GM21529 (cell line): ENCODE results near the gene SNED1.

Source experiments
- ATAC-seq: cut with Tn5 transposase; IDR thresholded peaks from one replicate; pipeline ENCODE4 v1.9.1; 2021; ENCODE audit not compliant: unreplicated experiment

SNED1 gene

DNA sequence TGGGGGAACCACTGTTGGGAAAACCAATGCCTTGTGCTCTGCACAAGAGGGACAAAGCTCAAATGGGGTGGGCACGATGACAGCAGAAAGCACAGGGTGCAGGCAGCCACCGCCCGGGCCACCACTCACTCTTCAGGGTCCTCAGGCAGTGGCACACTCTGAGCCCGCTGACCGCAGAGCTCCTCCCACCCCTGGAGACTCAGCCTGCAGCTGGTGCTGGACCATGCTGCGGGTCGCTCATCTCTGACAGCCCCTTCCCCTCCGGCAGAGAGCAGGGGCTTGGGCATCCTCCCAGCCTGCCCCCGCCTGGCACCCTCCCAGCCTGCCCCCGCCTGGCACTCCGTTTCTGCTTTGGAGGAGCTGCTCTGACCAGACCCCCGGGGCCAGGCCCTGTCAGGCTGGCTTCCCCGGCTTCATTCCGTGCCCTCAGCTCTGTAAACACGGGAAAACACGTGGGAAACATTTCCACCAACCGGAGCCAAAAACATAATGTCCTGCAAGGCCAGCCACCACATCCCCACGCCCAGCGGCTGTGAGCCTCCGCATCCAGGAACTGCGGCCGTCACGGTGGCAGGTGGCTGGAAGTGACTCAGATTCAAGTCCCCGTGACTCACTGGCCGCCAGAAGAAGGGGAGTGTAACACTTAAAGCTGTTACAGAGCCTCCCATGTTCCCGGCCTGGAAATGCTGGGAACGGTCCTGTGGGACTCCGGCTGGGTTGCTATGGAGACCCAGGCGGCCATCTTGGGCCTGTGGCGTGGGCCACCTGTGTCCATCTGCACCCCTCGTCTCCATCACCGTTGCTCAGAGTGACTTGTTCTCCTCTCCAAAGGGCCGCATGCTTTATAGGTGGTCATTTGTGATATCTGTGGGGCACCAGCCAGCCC lies 6.8 kb upstream of the SNED1 start:
- ATAC-seq, result no peak

GRCh38 chr2:240992572-240993291 lies 5.7 kb upstream of the SNED1 start:
- no peak for ATAC-seq

DNA sequence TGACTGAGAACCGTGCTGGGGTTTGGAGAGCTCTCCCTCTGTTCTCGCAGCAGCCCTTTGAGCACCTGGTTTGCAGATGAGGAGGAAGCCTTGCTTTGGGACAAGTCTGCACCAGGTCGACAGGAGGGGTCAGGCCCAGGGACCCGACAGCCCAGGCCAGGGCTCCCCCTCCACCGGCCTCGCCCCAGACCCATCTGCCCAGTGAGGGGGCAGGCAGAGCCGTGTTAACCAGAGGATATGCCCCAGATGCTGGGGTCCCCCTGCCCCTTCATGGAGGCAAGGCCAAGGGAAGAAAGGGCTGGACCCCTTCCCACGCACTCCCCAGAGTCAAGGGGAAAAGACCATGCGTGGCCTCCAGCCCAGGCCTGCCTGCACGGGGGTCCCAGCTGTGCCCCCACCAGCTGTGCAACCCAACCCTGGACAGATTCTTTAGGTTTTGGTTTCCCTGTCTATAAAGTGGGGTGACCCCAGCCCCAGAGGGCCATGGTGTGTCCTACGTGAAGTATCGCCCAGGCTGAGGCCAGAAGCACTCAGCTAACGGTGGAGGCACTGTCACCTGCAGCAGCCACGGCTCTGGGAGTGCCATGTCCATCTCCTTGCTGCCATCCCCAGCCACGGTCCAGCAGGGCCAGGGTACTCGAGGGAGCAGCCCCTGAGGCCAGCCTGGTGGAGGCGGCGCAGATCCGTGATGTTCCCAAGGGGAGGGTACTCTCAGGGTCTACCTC lies 4.8 kb upstream of the SNED1 start:
- no peak for ATAC-seq

GRCh38 chr2:240994171-240994896 lies 4.1 kb upstream of the SNED1 start:
- ATAC-seq, result no peak

DNA sequence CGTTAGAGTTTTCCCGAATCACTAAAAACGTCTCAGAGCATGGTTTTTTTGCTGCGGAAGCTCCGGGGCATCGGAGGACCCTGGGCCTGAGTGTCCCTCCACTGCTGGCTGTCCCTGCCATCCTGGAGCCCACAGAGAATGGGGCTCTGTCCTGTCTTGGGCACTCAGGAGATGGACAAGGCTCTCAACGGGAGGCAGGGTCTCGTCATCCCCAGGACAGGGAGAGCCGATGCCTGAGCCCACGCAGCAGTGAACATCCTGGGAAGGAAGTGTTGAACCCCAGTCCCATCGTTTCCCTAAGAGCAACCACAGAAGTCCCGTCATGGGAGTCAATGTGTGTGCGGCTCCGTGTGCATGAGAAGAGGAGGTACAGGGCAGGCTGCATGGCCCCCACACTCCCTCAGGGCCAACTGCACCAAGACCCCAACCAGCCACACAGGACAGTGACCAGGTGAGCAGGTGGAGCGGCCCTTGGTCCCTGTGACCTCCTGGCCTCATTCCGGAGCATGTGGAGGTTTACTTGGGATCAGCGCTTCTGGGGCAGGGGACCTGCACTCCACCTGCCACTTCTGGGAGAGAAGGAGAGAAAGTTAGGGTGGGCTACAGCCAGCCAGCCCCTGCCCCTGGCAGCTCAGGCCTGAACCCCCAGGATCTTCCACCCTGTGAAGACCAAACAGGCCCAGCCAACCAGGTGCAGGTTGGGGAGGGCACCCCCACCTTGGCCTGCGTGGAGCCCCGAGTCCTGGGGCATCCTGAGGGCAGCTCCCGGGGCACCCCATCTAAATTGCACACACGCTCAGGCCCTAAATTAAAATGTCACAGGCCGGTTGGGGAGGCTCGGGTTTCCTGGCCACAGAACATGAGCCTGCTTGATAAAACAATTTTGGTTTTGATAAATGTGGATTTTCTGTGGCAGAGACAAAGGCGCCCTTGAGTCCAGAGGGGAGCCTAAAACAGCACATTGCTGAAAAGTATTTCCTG lies 3.1 kb upstream of the SNED1 start:
- ATAC-seq, result no peak

DNA sequence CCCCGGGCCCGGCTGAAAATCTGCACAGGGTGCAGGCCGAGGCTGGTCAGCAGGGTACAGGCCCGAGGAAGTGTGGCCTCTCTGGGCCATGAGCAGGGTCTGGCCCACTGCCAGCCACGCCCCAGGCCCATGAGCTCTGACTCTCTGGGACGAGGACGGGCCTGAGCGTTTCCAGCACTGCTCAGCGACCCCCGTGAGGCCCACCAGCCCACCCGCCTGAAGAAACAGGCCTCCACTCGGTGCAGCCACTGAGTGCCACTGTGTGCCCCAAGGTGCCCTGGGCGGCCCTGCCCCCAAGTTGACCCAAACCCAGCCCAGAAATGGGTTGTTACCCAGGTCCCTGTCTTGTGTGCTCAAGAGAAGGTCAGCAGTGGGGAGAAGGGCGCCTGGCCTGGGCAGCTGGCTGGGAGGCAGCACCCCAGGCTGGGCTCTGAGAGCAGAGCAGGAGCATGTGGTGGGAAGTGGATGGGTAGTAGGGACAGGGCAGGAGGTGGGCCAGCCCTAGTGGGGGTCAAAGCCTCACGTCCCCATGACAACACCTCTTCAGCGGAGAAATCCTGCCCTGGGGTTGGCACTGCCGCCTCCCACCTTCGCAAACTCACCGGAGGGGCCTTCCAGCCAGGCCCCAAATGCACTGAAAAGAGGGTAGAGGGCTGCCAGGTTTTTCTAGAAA lies 2.1 kb upstream of the SNED1 start:
- ATAC-seq, result no peak

DNA sequence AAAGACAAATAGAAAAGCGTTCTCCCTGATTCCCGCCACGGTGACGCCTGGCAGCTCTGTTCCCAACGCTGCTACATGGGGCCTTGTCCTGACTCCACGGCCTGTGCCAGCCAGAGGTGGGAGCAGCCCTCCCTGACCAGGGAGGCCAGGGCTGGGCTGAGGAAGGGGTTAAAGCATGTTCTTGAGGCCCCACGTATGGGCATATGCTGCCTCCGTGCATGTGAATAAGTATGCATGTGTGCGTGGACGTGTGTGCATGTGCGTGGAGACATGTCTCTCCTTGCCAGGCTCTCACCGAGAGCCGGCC lies 1.6 kb upstream of the SNED1 start:
- no peak for ATAC-seq

DNA sequence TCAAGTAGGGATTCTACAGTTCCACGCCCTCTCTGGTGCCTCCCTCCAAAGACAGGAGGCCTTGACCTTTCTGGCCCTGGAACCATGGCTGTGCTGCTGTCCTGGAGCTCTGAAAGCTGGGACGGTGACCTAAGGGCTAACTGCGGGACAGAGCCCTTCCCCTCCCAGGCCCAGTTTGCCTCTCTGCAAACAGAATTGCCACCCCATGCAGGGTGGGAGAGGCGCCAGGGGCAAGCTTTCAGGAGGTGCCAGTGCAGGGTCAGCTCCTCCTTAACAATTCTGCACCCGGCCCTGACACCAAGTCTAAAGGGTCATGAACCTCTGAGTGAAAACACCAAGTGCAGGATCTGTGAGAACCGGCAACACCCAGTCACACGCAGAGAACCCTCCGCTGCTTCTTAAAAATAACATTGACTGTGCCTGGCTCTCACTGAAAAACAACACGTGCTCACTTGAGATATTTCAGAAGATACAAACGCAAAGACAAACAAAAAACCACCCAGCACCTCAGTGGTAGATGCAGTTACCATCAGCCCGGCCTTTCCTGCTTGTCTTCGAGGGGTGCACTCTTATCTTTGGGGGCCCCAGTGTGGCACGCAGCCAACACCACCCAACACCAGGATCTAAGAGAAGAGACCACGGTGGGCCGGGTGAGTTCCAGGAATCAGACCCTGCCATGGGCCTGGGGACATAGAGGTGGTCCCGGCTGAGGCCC lies 1.1 kb upstream of the SNED1 start:
- ATAC-seq, result no peak

DNA sequence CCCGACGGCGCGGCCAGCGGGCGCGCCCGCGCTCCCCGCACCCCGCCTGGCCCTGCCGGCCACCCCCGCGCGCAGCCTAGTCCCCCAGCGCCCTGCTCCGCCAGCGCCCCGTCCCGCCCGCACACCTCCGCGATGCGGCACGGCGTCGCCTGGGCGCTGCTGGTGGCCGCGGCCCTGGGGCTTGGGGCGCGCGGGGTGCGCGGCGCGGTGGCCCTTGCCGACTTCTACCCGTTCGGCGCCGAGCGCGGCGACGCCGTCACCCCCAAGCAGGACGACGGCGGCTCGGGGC lies 232 bp downstream of the SNED1 start:
- peak; percentile 19 for ATAC-seq

GRCh38 chr2:240998995-240999791 lies 775 bp downstream of the SNED1 start:
- ATAC-seq, result no peak

GRCh38 chr2:240999873-241000541 lies 1.6 kb downstream of the SNED1 start:
- no peak for ATAC-seq

GRCh38 chr2:241000831-241001321 lies 2.5 kb downstream of the SNED1 start:
- no peak for ATAC-seq

DNA sequence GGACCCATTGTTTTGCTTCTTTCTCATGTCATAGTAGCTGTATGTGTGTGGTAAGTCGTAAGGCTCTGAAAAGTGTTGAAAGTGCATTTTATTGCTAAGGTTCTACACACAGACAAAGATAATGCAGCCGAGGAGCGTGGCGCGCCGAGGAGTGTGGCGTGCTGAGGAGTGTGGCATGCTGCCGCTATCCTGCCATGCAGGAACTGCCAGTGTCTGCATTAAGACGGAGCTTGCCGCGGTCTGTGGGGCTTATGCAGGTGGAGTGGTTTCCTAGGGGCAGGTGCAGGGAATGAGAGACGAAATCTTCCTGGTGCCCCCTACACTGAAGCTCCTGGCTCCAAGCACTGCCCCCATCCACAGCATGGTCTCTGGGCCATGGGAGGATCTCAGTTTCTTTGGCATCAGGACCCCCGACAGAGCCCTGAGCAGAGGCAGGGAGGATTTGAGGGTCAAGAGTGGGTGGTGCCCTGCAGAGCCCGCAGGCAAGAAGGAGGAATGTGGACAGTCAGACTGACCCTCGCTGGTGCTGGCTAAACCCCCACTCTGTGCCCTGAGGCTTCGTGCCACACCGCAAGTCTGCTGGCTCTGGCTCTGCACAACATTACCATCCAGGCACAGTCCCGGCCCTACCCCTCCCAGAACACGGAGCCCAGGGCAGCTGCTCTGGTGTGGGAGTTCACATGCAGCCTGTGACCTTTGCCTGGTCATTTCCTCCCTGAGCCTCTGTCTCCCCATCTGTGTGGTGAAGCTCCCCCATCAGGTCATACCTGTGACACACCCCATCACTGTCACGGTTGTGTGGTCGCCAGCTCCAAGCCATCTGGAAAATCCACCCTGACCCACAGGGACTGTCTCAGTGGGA lies 3.2 kb downstream of the SNED1 start:
- ATAC-seq, result no peak

DNA sequence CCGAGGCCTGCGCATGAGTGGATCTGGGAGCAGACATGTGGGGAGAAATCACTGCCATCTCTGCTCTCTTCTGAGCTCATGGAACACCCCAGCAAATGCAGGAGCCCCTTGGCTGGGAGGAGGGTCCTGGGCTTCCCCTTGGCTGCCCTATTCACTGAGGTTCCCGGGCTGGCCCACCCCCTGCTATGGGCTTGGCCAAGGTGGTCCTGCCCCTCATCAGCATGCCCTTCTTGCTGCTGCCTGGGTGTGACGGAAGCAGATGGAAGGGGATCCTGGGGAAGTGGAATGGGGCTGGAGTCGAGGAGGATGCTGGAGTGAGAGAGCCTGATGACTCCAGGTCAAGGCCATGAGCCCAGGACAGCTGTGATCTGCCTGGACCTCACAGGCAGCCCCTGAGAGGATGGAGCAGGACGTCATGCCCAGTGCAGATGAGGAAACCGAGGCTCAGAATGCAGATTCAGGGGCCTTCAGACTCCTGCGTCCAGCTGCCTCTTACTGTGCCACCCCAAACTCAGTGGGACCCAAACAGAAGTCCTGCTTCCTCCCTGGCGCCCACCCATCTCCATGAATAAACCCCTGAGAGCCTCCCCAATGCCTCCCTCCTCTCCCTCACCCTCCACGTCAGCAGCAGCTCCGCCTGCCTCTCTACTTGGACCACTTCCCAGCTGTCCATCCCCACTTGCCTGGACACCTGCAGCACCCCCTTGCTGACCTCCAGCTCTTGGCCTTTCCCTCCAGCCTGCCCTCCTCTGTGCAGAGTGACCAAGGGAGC lies 4.0 kb downstream of the SNED1 start:
- no peak for ATAC-seq

- no peak for ATAC-seq
Measured at GRCh38 chr2:241003047-241003360, 4.6 kb downstream of the SNED1 start.

- no peak for ATAC-seq
Measured at GRCh38 chr2:241003369-241003768, 5.0 kb downstream of the SNED1 start.
